GM21786 (cell line): Measurements from ENCODE around the gene MED14.

Source experiments
- ATAC-seq: cut with Tn5 transposase; IDR thresholded peaks from one replicate; pipeline ENCODE4 v1.9.1; 2021; ENCODE audit not compliant: unreplicated experiment

MED14 gene

GRCh38 chrX:40615976-40616375 lies 119.4 kb downstream of the MED14 start:
- ATAC-seq = no peak

- ATAC-seq = no peak
These were observed 122.8 kb downstream of the MED14 start for GRCh38 chrX:40612511-40612910.

GRCh38 chrX:40607381-40607780 lies 128.0 kb downstream of the MED14 start:
- no peak for ATAC-seq

GRCh38 chrX:40603446-40603845 lies 131.9 kb downstream of the MED14 start:
- ATAC-seq = no peak
